K562 treated with DMSO at 1 percent for 4 hours (cell line): ENCODE data around the gene USE1. TPM values are rescaled to one million over a fixed set of nuclear protein-coding genes. Genes with fewer than 3 reads are reported as not detected.

Experiments used
- total RNA-seq: library from RNA; unstranded; fragments of 300-600 nt; gene quantifications from 2 replicates; pipeline ENCODE4 v1.2.3, GENCODE V29; 2022; ENCODE audit not compliant: insufficient read depth

USE1 gene
- total RNA-seq: 39.2 and 46.9 TPM in 2 replicates

GRCh38 chr19:17215127-17215971 lies at the start of gene USE1:
Gene USE1, plus strand, starts transcription at chr19:17215357. Its CDS starts 49 bp downstream, at chr19:17215406.

GRCh38 chr19:17226002-17226933 lies 11.1 kb downstream of the USE1 start, which contains the start of gene OCEL1:
Gene OCEL1, plus strand, starts transcription at chr19:17226226. Its CDS starts 22 bp downstream, at chr19:17226248.

DNA sequence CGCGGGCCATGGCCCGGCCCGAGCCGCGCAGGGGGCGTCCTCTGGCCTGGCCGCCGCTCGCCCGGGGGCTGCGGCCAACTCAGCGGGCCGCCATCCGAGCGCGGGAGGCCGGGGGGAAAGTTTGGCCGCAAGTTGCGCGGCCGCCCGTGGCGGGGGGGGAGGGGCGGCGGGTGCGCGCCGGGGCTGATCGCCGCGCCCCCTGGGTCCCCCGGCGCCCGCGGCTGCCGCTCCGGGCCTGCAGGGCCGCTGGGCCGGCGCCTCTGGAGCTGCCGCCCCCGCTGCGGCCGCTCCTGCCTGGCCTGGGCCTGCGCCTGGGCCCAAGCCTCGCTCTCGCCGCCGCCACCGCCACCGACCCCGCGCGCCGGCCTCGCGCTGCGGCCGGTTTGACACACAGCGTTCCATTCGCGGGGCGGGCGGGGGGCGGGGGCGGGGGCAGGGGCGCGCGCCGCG lies 30.4 kb downstream of the USE1 start, which contains the start of gene NR2F6:
TSS of gene NR2F6 (minus strand) at position 385 of the 450 bp plus-strand sequence. CDS start 699 bp downstream, outside the sequence.

DNA sequence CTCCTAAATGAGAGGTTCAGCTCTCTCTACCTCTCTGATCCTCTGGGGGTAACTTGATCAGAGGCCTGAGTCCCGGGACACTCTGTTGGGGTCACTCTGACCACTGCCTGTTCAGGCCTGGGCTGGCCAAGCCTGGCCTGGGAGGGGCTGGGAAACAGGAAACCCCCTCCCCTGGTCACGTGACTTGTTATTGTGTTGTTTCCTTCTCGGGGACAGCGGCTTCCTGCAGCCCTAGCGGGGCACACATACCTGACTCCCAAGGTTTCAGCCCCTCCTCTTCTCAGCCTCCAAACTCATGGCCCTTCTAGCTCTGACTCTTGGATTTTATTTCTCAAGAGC lies 49.5 kb downstream of the USE1 start, which contains the start of gene USHBP1:
TSS of gene USHBP1 (minus strand) at position 105 of the 339 bp plus-strand sequence. CDS start 446 bp downstream, outside the sequence.

DNA sequence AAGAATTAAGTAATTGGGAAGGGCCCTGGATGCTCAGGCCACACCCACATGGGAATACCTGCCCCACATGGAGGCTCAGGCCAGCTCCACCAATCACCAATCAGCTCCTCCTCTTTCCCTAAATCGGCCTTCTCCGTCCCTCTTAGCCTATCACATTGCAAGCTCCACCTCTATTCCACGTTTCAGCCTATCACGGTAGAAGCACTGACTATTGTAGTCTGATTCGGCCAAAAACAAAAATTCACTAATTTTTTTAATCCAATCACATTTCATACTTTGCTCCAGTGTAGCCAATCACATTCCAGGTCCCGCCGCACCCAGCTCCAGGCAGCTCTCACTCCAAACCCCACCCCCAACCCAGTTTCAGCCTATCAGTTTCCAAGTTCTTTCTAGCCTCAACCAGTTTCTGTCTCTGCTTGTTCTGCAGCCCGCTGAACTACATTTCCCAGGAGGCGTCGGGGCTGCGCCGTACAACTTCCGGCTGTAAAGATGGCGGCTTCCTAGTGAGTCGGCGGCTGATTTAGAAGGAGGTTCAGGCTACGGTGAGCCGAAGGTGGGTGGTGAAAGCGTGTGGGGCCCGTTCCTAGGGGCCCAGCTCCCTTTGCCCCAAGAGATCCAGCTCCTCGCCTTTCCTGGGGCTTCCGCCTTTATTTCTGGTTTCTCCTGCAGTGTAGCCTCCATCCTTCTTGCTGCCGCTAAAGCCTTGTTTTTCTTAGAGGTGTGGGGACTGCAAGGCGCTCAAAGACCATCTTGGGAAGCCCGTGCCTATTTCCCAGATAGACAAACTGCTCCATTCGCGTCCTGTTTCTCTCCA lies 52.0 kb downstream of the USE1 start, which contains the start of gene BABAM1:
TSS of gene BABAM1 (plus strand) at position 469 of the 814 bp plus-strand sequence. CDS start 1,364 bp downstream, outside the sequence.

Other genes starting within 250 kb of the USE1 start
- 1.4 and 1.8 TPM in 2 replicates for gene CPAMD8, start 188.5 kb upstream of the USE1 start, total RNA-seq
- gene HAUS8, start 139.9 kb upstream of the USE1 start, total RNA-seq: 24.9 and 28.3 TPM in 2 replicates
- 69.4 and 79.7 TPM in 2 replicates for gene MYO9B, start 139.6 kb upstream of the USE1 start, total RNA-seq
- 60.4 and 70.3 TPM in 2 replicates for gene OCEL1, start 10.9 kb downstream of the USE1 start, total RNA-seq
- gene NR2F6, start 30.6 kb downstream of the USE1 start, total RNA-seq: 129 and 155 TPM in 2 replicates
- not detected in 2 replicates for gene USHBP1, start 49.4 kb downstream of the USE1 start, total RNA-seq
- gene BABAM1, start 52.1 kb downstream of the USE1 start, total RNA-seq: 90.0 and 120 TPM in 2 replicates
- gene ANKLE1, start 66.5 kb downstream of the USE1 start, total RNA-seq: 2.9 and 4.2 TPM in 2 replicates
- 28.5 and 38.4 TPM in 2 replicates for gene ABHD8, start 88.1 kb downstream of the USE1 start, total RNA-seq
- 106 and 115 TPM in 2 replicates for gene MRPL34, start 90.5 kb downstream of the USE1 start, total RNA-seq
- gene DDA1, start 94.2 kb downstream of the USE1 start, total RNA-seq: 48.4 and 62.2 TPM in 2 replicates
- 7.5 and 12.0 TPM in 2 replicates for gene ANO8, start 119.5 kb downstream of the USE1 start, total RNA-seq
- 58.9 and 72.2 TPM in 2 replicates for gene GTPBP3, start 122.2 kb downstream of the USE1 start, total RNA-seq
- gene PLVAP, start 162.0 kb downstream of the USE1 start, total RNA-seq: 1.4 TPM in 1 of 2 replicates, not detected in the other
- gene CCDC194, start 178.8 kb downstream of the USE1 start, total RNA-seq: 1.3 TPM in 1 of 2 replicates, not detected in the other
- gene BST2, start 190.3 kb downstream of the USE1 start, total RNA-seq: 559 and 568 TPM in 2 replicates
- gene MVB12A, start 204.7 kb downstream of the USE1 start, total RNA-seq: 75.4 and 81.5 TPM in 2 replicates
- gene TMEM221, start 233.3 kb downstream of the USE1 start, total RNA-seq: not detected in 2 replicates
- gene NXNL1, start 245.6 kb downstream of the USE1 start, total RNA-seq: not detected in 2 replicates